Psoas muscle (tissue), 8 donors: ENCODE results near the gene TAGLN. TPM values are rescaled to one million over a fixed set of nuclear protein-coding genes. Genes with fewer than 3 reads are reported as not detected.

Experiments
- ATAC-seq, 4 donors: fragments of 200-7000 bp; cut with Tn5 transposase; one replicate each; pipeline ENCODE4 v1.9.1; 2020; ENCODE audit warnings: moderate library complexity in 3 of 4, mild to moderate bottlenecking in 2 of 4
- DNase-seq, 2 donors: peaks; one replicate each; pipeline ENCODE4 v3.0.0-alpha.2; 2020
- H3K27ac ChIP-seq: fragments of 200-600 bp; one replicate; pipeline ENCODE4 v1.8.0; 2022
- H3K27me3 ChIP-seq, 3 donors: fragments of 200-600 bp in 1 of 3; one replicate each; pipeline versions ENCODE4 v1.6.1 to v1.8.0; 2013 to 2022; ENCODE audit warnings: low read length in 2 of 3, mild to moderate bottlenecking in 2 of 3, moderate library complexity in 1 of 3; ENCODE audit not compliant: insufficient read depth in 3 of 3
- H3K36me3 ChIP-seq, 2 donors: fragments of 200-600 bp in 1 of 2; one replicate each; pipeline versions ENCODE4 v1.6.1 to v1.8.0; 2013 to 2022; ENCODE audit warnings: low read depth in 1 of 2, mild to moderate bottlenecking in 1 of 2, moderate library complexity in 1 of 2; ENCODE audit not compliant: insufficient read depth in 1 of 2
- H3K4me1 ChIP-seq: fragments of 200-600 bp; one replicate; pipeline ENCODE4 v1.8.0; 2022
- H3K4me3 ChIP-seq: fragments of 200-600 bp; one replicate; pipeline ENCODE4 v1.8.0; 2022; ENCODE audit warnings: mild to moderate bottlenecking
- H3K9me3 ChIP-seq: fragments of 200-600 bp; one replicate; pipeline ENCODE4 v1.8.0; 2022
- WGBS, 3 donors: extraction: QIAGEN DNeasy Blood & Tissue Kit; methylation state at CpG; one replicate each; pipeline versions ENCODE4 v1.1.6 to v1.1.7; 2013; 5-methylcytosine and 5-hydroxymethylcytosine counted together
- intact Hi-C, 2 donors: fragments of 100-400 bp; cut with DNase I; formaldehyde crosslinking; loops; one replicate each; pipeline versions ENCODE4 v1.11.0 to v1.14.2; 2022
- polyA plus RNA-seq, 3 donors: library from polyadenylated mRNA; stranded (reverse); fragments of 200-250 nt; gene quantifications; one replicate each; pipeline ENCODE4 v1.2.3, GENCODE V29; 2013
- total RNA-seq, 4 donors: library from RNA; stranded (reverse); fragmentation: NEBNext Ultra II Directional in 2 of 4; extraction: Animal tissue kit (Norgen Biotek cat#: 25700) in 2 of 4; gene quantifications; one replicate each; pipeline versions ENCODE4 v1.2.1 to v1.2.4, GENCODE V29; 2021 to 2023
- TF ChIP-seq, protein P1 (sequence below): fragments of 200-600 bp; IDR thresholded peaks from one replicate; pipeline ENCODE4 v1.8.0; 2022; ENCODE audit warnings: antibody characterized with exemption
- donor health status: healthy with polysubstance abuse.
- donor health status: DM: no; HTN: no; CAD: no; lungs with moderate emphysema.
- donor health status: Bipolar disorder and iron deficiency.
- donor health status: healthy.
- donor health status: DM: yes; HTN: yes; CAD: no.
- donor health status: DM: no; HTN: no; CAD: no.
- donor health status: DM: no; HTN: no; CAD: no.
- donor health status: DM: yes; HTN: yes; CAD: no.

TAGLN gene
- total and polyA plus RNA-seq, 7 donors, result 36.2 to 140 (median 73.0) TPM

DNA sequence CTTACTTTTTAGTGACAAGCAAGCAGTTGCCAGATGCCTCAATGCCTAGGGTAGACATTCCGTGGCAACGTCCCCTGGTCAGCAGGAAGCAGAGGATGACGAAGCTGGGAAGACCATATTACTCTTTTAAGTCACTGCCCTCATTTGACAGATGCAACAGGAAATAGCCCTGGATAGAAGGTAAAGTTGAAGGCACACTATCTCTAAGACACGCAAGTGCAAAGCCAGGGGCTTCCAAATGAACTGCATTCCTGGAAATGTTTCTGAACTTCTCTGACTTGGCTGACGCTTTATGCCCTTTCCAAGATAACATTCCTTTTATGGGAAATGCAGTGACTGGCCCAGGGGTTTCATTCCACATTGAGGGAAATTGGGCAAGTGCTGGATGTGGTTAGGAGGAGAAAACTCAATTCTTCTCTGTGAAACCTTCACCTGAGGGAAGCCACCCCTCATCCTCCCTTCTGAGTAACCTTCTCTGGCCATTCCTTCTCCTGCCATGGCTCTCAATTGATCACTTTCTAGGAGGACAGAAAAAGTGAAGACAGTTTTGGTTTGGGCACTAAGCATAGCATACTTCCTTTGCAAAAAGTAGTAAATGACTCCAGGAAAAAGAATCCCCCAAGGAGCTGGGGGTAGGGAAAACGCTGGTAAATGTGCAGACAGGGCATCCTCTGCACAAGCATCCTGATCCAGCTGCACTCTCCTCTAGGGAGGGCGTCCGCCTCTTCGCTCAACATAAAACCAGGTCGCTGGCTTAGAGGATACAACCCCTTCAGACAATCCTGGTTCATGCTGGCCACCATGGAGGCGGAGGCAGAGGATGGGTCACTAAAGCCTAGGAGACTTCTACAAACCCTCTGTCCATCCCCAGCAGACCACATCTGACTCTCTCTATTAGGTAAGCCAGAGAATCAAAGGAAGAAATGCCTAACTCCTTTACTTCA lies 18.2 kb downstream of the TAGLN start:
- peak overlapping the region; percentile 13 for H3K4me3 ChIP-seq
- intact Hi-C loops, result loop anchor here in 1 of 2 donors (5.0 kb wide), 1 partner anchor 35 kb away; no protein-coding TSS in a partner anchor
- WGBS, 3 donors, result 70 to 72% (median 71%) methylated on average over 11 of the region's 11 CpGs
- no peaks in the 10 kb centered on the region for H3K9me3 ChIP-seq
- peaks cover 10 to 68% of the 10 kb centered on the region in 2 donors for H3K36me3 ChIP-seq
- DNase-seq (no peak), ATAC-seq (no peak)
- peak overlapping the region; percentile 62 for H3K27ac ChIP-seq
- H3K27me3 ChIP-seq, result no peaks in the 10 kb centered on the region
- peaks cover 42% of the 10 kb centered on the region for H3K4me1 ChIP-seq
- TF ChIP-seq, protein P1, sequence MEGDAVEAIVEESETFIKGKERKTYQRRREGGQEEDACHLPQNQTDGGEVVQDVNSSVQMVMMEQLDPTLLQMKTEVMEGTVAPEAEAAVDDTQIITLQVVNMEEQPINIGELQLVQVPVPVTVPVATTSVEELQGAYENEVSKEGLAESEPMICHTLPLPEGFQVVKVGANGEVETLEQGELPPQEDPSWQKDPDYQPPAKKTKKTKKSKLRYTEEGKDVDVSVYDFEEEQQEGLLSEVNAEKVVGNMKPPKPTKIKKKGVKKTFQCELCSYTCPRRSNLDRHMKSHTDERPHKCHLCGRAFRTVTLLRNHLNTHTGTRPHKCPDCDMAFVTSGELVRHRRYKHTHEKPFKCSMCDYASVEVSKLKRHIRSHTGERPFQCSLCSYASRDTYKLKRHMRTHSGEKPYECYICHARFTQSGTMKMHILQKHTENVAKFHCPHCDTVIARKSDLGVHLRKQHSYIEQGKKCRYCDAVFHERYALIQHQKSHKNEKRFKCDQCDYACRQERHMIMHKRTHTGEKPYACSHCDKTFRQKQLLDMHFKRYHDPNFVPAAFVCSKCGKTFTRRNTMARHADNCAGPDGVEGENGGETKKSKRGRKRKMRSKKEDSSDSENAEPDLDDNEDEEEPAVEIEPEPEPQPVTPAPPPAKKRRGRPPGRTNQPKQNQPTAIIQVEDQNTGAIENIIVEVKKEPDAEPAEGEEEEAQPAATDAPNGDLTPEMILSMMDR, result no peak

DNA sequence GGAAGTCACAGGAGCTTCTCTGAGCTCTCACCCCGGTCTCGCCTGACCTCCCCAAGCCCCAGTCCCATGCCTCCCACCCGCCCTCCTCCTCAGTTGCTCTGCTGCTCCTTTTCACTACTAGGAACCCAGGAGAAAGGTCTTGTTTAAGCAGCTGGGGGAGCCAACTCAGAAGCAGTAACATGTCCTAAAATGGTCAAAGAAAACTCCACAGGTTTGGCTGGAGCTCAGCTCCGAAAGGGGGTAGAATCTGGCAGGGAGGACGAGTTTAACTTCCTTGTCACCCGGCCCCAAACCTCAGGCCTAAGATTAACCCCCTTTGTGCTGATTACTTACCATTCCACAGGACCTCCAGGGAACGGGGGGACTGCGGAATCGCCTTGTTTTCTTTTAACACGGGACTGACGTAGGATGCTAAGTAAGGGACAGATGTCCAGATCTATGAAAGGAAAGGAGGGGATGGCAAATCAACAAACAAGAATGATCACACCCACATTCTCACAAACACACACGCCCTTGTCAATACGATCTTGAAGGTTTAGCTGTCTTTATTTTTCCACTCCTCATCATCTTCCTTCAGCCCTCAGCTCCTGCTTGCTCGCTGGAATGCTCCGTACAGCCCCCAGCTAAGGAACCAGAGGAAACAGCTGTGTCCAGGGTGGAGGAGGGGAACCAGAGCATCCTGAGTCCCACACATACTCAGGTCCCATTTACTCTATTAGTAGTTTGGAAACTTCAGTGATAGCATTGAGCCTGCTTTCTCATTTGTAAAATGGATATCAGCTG lies 19.2 kb downstream of the TAGLN start:
- intact Hi-C loops, result loop anchor here in 1 of 2 donors (5.0 kb wide), 1 partner anchor 36 kb away; no protein-coding TSS in a partner anchor
- no peaks in the 10 kb centered on the region for H3K9me3 ChIP-seq
- TF ChIP-seq, protein P1, result no peak
- DNase-seq (no peak), ATAC-seq (no peak)
- H3K4me1 ChIP-seq, result peaks cover 48% of the 10 kb centered on the region
- peak overlapping the region; percentile 62 for H3K27ac ChIP-seq
- 59 to 62% (median 62%) methylated on average over 15 of the region's 15 CpGs for WGBS, 3 donors
- peak overlapping the region; percentile 13 for H3K4me3 ChIP-seq
- H3K27me3 ChIP-seq, result no peaks in the 10 kb centered on the region
- H3K36me3 ChIP-seq, result peaks cover 10 to 70% of the 10 kb centered on the region in 2 donors

DNA sequence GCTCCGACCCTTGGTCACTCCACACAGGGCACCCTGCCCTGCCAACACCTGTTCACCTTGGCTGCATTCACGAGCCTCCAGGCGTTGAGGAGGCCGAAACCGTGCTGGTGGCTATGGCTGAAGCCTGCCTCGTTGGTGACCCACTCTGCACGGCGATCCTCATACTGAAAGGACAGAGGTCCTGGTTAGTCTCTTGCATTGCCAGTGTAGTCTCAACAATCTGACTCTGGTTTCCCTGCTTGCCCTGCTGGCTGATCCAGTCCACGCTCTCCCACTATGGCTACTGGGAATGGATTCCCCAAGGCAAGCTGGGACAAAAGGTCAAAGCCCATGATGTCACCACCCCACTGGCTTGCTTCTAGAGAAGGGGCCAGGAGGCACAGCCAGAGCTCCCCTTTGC lies 19.8 kb downstream of the TAGLN start:
- ATAC-seq, result no peak
- H3K27me3 ChIP-seq, result no peaks in the 10 kb centered on the region
- intact Hi-C loops, result loop anchor here in 1 of 2 donors (5.0 kb wide), 1 partner anchor 37 kb away; no protein-coding TSS in a partner anchor
- WGBS, 3 donors, result 45 to 53% (median 50%) methylated on average over 9 of the region's 9 CpGs
- H3K36me3 ChIP-seq, result peaks cover 10 to 70% of the 10 kb centered on the region in 2 donors
- DNase-seq, result no peak
- H3K4me3 ChIP-seq, result no peak overlapping the region
- peak overlapping the region; percentile 62 for H3K27ac ChIP-seq
- TF ChIP-seq, protein P1, result no peak
- H3K9me3 ChIP-seq, result no peaks in the 10 kb centered on the region
- H3K4me1 ChIP-seq, result peaks cover 48% of the 10 kb centered on the region

DNA sequence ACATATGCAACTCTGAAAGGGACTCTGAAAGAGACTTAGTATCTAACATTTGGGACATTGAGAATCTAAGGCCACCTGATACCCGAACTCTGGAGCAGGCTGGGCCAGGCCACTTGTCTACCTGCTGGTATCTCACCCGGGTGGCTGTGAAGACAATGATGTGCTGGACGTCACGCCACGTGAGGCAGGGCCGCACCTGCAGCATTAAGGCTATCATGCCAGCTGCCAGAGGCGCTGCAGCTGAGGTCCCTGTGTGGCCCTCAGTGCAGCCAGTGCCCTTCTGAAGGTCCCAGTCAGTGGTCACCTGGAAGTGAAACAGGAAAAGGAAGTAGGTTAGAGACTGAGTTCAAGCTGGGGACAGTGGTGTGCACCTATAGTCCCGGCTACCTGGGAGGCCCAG lies 20.3 kb downstream of the TAGLN start:
- H3K4me1 ChIP-seq, result peaks cover 48% of the 10 kb centered on the region
- H3K4me3 ChIP-seq, result no peak overlapping the region
- ATAC-seq, result no peak
- no peaks in the 10 kb centered on the region for H3K27me3 ChIP-seq
- peak overlapping the region; percentile 86 for H3K27ac ChIP-seq
- WGBS, 3 donors, result 74 to 81% (median 81%) methylated on average over 8 of the region's 8 CpGs
- TF ChIP-seq, protein P1, result no peak
- H3K9me3 ChIP-seq, result no peaks in the 10 kb centered on the region
- DNase-seq, result no peak
- intact Hi-C loops, result loop anchor here in 1 of 2 donors (5.0 kb wide), 1 partner anchor 37 kb away; no protein-coding TSS in a partner anchor
- H3K36me3 ChIP-seq, result peaks cover 8 to 70% of the 10 kb centered on the region in 2 donors
